ENCODE data around the gene ADH7. TPM values are rescaled to one million over a fixed set of nuclear protein-coding genes. Genes with fewer than 3 reads are reported as not detected.

The ADH7 gene
- total and polyA plus RNA-seq, 2 experiments from 2014 or later = not detected

DNA sequence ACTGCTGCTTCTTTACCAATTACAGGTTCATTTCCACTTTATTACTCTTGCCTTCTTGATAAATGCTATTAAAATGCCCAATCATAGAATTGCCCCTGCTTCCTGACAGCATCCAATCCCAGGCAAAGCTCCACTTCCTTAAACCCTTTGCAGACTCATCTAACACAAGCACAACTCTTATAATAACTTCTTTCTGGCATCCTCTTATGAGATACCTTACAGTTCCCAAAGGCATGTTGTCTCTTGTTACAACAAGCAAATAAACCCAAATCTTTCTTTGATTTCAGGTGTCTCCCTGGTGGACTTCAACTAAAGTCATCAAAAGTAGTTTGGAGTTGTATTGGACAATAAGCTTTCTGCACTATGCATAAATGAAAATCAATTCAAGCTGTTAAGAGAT lies 22.5 kb upstream of the ADH7 start:
- Histone ChIP-seq H4K20me1 (ENCODE audit: insufficient read depth, poor library complexity, severe bottlenecking) (no peaks in the 10 kb centered on the region), H3K9me3 (ENCODE audit: low read depth) (no peaks in the 10 kb centered on the region), H3K4me2 (no peak overlapping the region), H3K4me3 (no peak overlapping the region), H3K36me3 (replicated peaks; ENCODE audit: insufficient read depth, low read depth) (no peaks in the 10 kb centered on the region), H3K4me1 (ENCODE audit: insufficient read depth) (no peaks in the 10 kb centered on the region), H3K9me2 (replicated peaks; ENCODE audit: insufficient read depth) (no peaks in the 10 kb centered on the region), H3K27ac (no peak overlapping the region), H3K79me2 (no peaks in the 10 kb centered on the region), H3K27me3 (no peaks in the 10 kb centered on the region), H2AFZ (peak overlapping the region; percentile 4)
- TF ChIP-seq, protein P1, sequence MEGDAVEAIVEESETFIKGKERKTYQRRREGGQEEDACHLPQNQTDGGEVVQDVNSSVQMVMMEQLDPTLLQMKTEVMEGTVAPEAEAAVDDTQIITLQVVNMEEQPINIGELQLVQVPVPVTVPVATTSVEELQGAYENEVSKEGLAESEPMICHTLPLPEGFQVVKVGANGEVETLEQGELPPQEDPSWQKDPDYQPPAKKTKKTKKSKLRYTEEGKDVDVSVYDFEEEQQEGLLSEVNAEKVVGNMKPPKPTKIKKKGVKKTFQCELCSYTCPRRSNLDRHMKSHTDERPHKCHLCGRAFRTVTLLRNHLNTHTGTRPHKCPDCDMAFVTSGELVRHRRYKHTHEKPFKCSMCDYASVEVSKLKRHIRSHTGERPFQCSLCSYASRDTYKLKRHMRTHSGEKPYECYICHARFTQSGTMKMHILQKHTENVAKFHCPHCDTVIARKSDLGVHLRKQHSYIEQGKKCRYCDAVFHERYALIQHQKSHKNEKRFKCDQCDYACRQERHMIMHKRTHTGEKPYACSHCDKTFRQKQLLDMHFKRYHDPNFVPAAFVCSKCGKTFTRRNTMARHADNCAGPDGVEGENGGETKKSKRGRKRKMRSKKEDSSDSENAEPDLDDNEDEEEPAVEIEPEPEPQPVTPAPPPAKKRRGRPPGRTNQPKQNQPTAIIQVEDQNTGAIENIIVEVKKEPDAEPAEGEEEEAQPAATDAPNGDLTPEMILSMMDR (IDR thresholded peaks at IDR 0.05; ENCODE audit: poor library complexity) = no peak
- TF ChIP-seq EZH2phosphoT487 (IDR thresholded peaks at IDR 0.05; ENCODE audit: low read depth, severe bottlenecking, unreplicated experiment) (no peak), EZH2 (IDR thresholded peaks at IDR 0.05; ENCODE audit: borderline replicate concordance) (no peak)
- no peak for DNase-seq (ENCODE audit: low spot score)

DNA sequence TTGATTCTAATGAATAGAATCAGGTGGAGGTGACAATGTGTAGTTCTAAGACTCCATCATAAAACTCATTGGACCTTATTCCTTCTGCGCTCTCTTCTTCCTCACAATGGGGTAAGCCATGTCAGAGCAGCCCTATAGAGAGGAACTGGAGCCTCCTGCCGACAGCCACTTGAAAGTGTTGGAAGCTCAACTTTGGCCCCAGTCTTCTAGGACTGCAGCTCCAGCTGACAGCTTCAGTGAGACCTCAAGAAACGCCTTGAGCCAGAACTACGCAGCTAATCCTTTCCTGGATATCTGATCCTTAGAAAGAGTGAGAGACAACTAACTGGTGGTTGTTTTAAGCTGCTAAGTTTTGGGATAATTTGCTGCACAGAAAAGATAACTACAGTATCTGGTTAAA lies 22.1 kb upstream of the ADH7 start:
- Histone ChIP-seq H3K27ac (no peak overlapping the region), H3K9me2 (replicated peaks; ENCODE audit: insufficient read depth) (no peaks in the 10 kb centered on the region), H3K9me3 (ENCODE audit: low read depth) (no peaks in the 10 kb centered on the region), H3K27me3 (no peaks in the 10 kb centered on the region), H3K4me1 (ENCODE audit: insufficient read depth) (no peaks in the 10 kb centered on the region), H3K4me3 (no peak overlapping the region), H3K4me2 (no peak overlapping the region), H3K79me2 (no peaks in the 10 kb centered on the region), H3K36me3 (replicated peaks; ENCODE audit: insufficient read depth, low read depth) (no peaks in the 10 kb centered on the region), H4K20me1 (ENCODE audit: insufficient read depth, poor library complexity, severe bottlenecking) (no peaks in the 10 kb centered on the region), H2AFZ (no peak overlapping the region)
- WGBS (ENCODE audit: low lambda C conversion rate, missing lambda C conversion rate) = 56% methylated on average over 4 of the region's 4 CpGs
- TF ChIP-seq EZH2 (IDR thresholded peaks at IDR 0.05; ENCODE audit: borderline replicate concordance) = no peak
- TF ChIP-seq, protein P1 (IDR thresholded peaks at IDR 0.05; ENCODE audit: poor library complexity) = no peak
- TF ChIP-seq EZH2phosphoT487 (IDR thresholded peaks at IDR 0.05; ENCODE audit: low read depth, severe bottlenecking, unreplicated experiment) = no peak
- DNase-seq (ENCODE audit: low spot score) = no peak

DNA sequence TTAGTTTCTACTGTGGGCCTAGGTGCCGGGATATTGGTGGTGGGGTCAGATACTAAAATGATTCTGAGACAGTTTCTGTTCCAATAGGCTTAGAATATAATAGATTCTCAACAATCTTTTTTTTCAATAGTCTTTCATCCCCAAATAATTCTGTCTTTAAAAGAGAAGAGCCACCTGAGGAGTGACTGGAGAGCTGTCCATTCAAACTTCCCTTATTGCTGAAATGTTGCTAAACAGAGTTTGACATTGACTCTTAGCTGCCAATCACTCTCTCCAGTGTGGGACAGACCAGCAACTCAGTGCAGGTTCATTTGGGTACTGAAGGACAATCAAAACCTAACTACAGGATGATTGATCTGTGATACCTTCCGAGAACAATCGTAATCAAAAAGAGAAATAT lies 12.4 kb upstream of the ADH7 start:
- Histone ChIP-seq H2AFZ (no peak overlapping the region), H3K9me2 (replicated peaks; ENCODE audit: insufficient read depth) (no peaks in the 10 kb centered on the region), H3K4me1 (ENCODE audit: insufficient read depth) (no peaks in the 10 kb centered on the region), H3K4me2 (no peak overlapping the region), H3K4me3 (no peak overlapping the region), H3K9me3 (ENCODE audit: low read depth) (no peaks in the 10 kb centered on the region), H3K79me2 (no peaks in the 10 kb centered on the region), H4K20me1 (ENCODE audit: insufficient read depth, poor library complexity, severe bottlenecking) (no peaks in the 10 kb centered on the region), H3K27ac (no peak overlapping the region), H3K36me3 (replicated peaks; ENCODE audit: insufficient read depth, low read depth) (no peaks in the 10 kb centered on the region), H3K27me3 (no peaks in the 10 kb centered on the region)
- TF ChIP-seq, protein P1 (IDR thresholded peaks at IDR 0.05; ENCODE audit: poor library complexity) = no peak
- TF ChIP-seq EZH2 (IDR thresholded peaks at IDR 0.05; ENCODE audit: borderline replicate concordance) = no peak
- TF ChIP-seq EZH2phosphoT487 (IDR thresholded peaks at IDR 0.05; ENCODE audit: low read depth, severe bottlenecking, unreplicated experiment) = no peak
- 94% methylated on average over 3 of the region's 3 CpGs for WGBS (ENCODE audit: low lambda C conversion rate, missing lambda C conversion rate)
- no peak for DNase-seq (ENCODE audit: low spot score)

DNA sequence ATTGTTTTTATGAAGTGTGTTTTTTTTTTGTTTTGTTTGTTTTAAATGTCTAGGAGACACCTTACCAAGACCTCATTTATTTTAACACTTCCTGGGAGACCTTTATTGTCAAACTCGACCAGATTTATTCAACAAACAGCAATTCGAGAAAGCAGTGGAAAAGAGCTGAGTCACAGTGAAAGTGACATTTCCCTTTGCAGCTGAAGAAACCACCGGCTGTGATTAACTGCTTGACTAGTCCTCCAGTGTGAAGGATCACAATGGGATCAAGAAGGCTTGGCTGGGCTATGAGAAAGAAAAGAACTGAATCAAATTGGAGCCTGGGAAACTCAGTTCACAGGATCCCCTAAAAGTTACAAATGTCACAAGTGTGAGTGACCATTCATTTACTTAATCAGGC lies 11.9 kb upstream of the ADH7 start:
- H3K4me3 ChIP-seq = no peak overlapping the region
- no peak overlapping the region for H2AFZ ChIP-seq
- no peaks in the 10 kb centered on the region for H3K9me3 ChIP-seq (ENCODE audit: low read depth)
- H3K9me2 ChIP-seq (replicated peaks; ENCODE audit: insufficient read depth) = no peaks in the 10 kb centered on the region
- H4K20me1 ChIP-seq (ENCODE audit: insufficient read depth, poor library complexity, severe bottlenecking) = no peaks in the 10 kb centered on the region
- H3K4me2 ChIP-seq = no peak overlapping the region
- no peak overlapping the region for H3K27ac ChIP-seq
- H3K4me1 ChIP-seq (ENCODE audit: insufficient read depth) = no peaks in the 10 kb centered on the region
- peak; percentile 13 for DNase-seq (ENCODE audit: low spot score)
- WGBS (ENCODE audit: low lambda C conversion rate, missing lambda C conversion rate) = 16% methylated on average over 3 of the region's 3 CpGs
- H3K27me3 ChIP-seq = no peaks in the 10 kb centered on the region
- TF ChIP-seq, protein P1 (IDR thresholded peaks at IDR 0.05; ENCODE audit: poor library complexity) = no peak
- TF ChIP-seq EZH2phosphoT487 (IDR thresholded peaks at IDR 0.05; ENCODE audit: low read depth, severe bottlenecking, unreplicated experiment) = no peak
- TF ChIP-seq EZH2 (IDR thresholded peaks at IDR 0.05; ENCODE audit: borderline replicate concordance) = no peak
- H3K79me2 ChIP-seq = no peaks in the 10 kb centered on the region
- no peaks in the 10 kb centered on the region for H3K36me3 ChIP-seq (replicated peaks; ENCODE audit: insufficient read depth, low read depth)

Data from hepatocyte (in vitro differentiated cells).